Mesothelial cell of epicardium (in vitro differentiated cells): ENCODE data around the gene DOHH. TPM values are rescaled to one million over a fixed set of nuclear protein-coding genes. Genes with fewer than 3 reads are reported as not detected.
"Not testable (repeated sequence)": the region's sequence is repeated elsewhere in the genome, so short reads cannot be mapped to it uniquely, and the experiment has no call there.

ENCODE experiments used
- DNase-seq, 2 experiments: peaks; one replicate each; pipeline ENCODE4 v3.0.0; 2021; ENCODE audit warnings: low spot score in 2 of 2; ENCODE audit not compliant: unreplicated experiment in 2 of 2
- H3K27ac Mint-ChIP-seq: 2 replicates; pipeline ENCODE4 v1.8.0; 2021; ENCODE audit warnings: mixed read lengths
- H3K27me3 Mint-ChIP-seq: 2 replicates; pipeline ENCODE4 v1.8.0; 2021; ENCODE audit warnings: low read depth, mixed read lengths
- H3K36me3 Mint-ChIP-seq: 2 replicates; pipeline ENCODE4 v1.8.0; 2021; ENCODE audit warnings: mixed read lengths
- H3K4me1 Mint-ChIP-seq: 2 replicates; pipeline ENCODE4 v1.8.0; 2021; ENCODE audit warnings: mixed read lengths
- H3K4me3 Mint-ChIP-seq: 2 replicates; pipeline ENCODE4 v1.8.0; 2021; ENCODE audit warnings: mild to moderate bottlenecking, moderate library complexity, mixed read lengths
- H3K9me3 Mint-ChIP-seq: 2 replicates; pipeline ENCODE4 v1.8.0; 2021; ENCODE audit warnings: mixed read lengths
- CTCF ChIP-seq: fragments of 200-600 bp; sonication (generic); IDR thresholded peaks from one replicate; pipeline ENCODE4 v1.5.0; 2021; ENCODE audit warnings: antibody characterized with exemption; ENCODE audit not compliant: unreplicated experiment
- total RNA-seq: library from RNA; stranded (reverse); gene quantifications from 3 replicates; pipeline ENCODE4 v1.2.1, GENCODE V29; 2021

DOHH gene
- total RNA-seq, 1 donor from 2014 or later = 8.5 TPM

GRCh38 chr19:3455960-3456601 is 44.4 kb downstream of the DOHH start:
- no peak for TF ChIP-seq CTCF
- DNase-seq = no peak
- peaks cover 3% of the 10 kb centered on the region for H3K36me3 Mint-ChIP-seq
- peaks cover 21% of the 10 kb centered on the region for H3K27me3 Mint-ChIP-seq
- H3K4me1 Mint-ChIP-seq = peaks cover 35% of the 10 kb centered on the region
- H3K4me3 Mint-ChIP-seq = no peak overlapping the region
- H3K27ac Mint-ChIP-seq = no peak overlapping the region
- H3K9me3 Mint-ChIP-seq = no peaks in the 10 kb centered on the region

GRCh38 chr19:3455393-3455955 is 45.0 kb downstream of the DOHH start:
- Mint-ChIP-seq H3K36me3 (peaks cover 8% of the 10 kb centered on the region), H3K27me3 (peaks cover 17% of the 10 kb centered on the region), H3K9me3 (no peaks in the 10 kb centered on the region), H3K4me3 (no peak overlapping the region), H3K4me1 (peaks cover 37% of the 10 kb centered on the region), H3K27ac (no peak overlapping the region)
- TF ChIP-seq CTCF = no peak
- no peak for DNase-seq

- no peaks in the 10 kb centered on the region for H3K9me3 Mint-ChIP-seq
- no peak overlapping the region for H3K27ac Mint-ChIP-seq
- TF ChIP-seq CTCF = no peak
- peaks cover 33% of the 10 kb centered on the region for H3K4me1 Mint-ChIP-seq
- peaks cover 6% of the 10 kb centered on the region for H3K36me3 Mint-ChIP-seq
- H3K27me3 Mint-ChIP-seq = peaks cover 14% of the 10 kb centered on the region
- H3K4me3 Mint-ChIP-seq = no peak overlapping the region
- DNase-seq = no peak
These were observed 45.6 kb downstream of the DOHH start for GRCh38 chr19:3454656-3455392.

- Mint-ChIP-seq H3K36me3 (peaks cover 6% of the 10 kb centered on the region), H3K4me3 (no peak overlapping the region), H3K4me1 (peaks cover 24% of the 10 kb centered on the region), H3K27ac (no peak overlapping the region), H3K9me3 (no peaks in the 10 kb centered on the region), H3K27me3 (peaks cover 9% of the 10 kb centered on the region)
- TF ChIP-seq CTCF = no peak
- no peak for DNase-seq
These were observed 46.6 kb downstream of the DOHH start for GRCh38 chr19:3453840-3454239.

- H3K36me3 Mint-ChIP-seq, H3K9me3 Mint-ChIP-seq, H3K4me3 Mint-ChIP-seq, DNase-seq, H3K27ac Mint-ChIP-seq, H3K27me3 Mint-ChIP-seq: not testable (repeated sequence)
- H3K4me1 Mint-ChIP-seq = peaks cover 15% of the 10 kb centered on the region
These were observed 47.6 kb downstream of the DOHH start for GRCh38 chr19:3452942-3453214.

- H3K27ac Mint-ChIP-seq = no peak overlapping the region
These were observed 48.1 kb downstream of the DOHH start for GRCh38 chr19:3452171-3452941.

More at GRCh38 chr19:3452171-3452941, 48.1 kb downstream of the DOHH start:
- H3K36me3 Mint-ChIP-seq = peaks cover 6% of the 10 kb centered on the region
- no peaks in the 10 kb centered on the region for H3K9me3 Mint-ChIP-seq
- TF ChIP-seq CTCF = no peak
- peaks cover 4% of the 10 kb centered on the region for H3K27me3 Mint-ChIP-seq
- H3K4me1 Mint-ChIP-seq = peaks cover 12% of the 10 kb centered on the region
- no peak overlapping the region for H3K4me3 Mint-ChIP-seq
- no peak for DNase-seq
